Natural killer cell (primary cell): ENCODE data around the gene IFNLR1. TPM values are rescaled to one million over a fixed set of nuclear protein-coding genes. Genes with fewer than 3 reads are reported as not detected.

Experiments used
- ATAC-seq, 3 donors: fragments of 150-1000 bp in 2 of 3; fragments of 200-7000 bp in 1 of 3; cut with Tn5 transposase; 1 replicate in 1 of 3; 2 replicates in 2 of 3; pipeline ENCODE4 v1.10.0; 2021; ENCODE audit warnings: mild to moderate bottlenecking in 2 of 3, moderate library complexity in 2 of 3
- DNase-seq, 2 donors: peaks; one replicate each; pipeline versions ENCODE4 v3.0.0 to v3.0.0-alpha.2; 2013 to 2021; ENCODE audit warnings: mixed read lengths in 1 of 2
- H3K27ac ChIP-seq: one replicate; pipeline ENCODE4 v1.5.1; 2013; ENCODE audit warnings: mild to moderate bottlenecking, low read length
- H3K27me3 ChIP-seq: one replicate; pipeline ENCODE4 v1.6.1; 2013; ENCODE audit warnings: low read length; ENCODE audit not compliant: control insufficient read depth, insufficient read depth
- H3K36me3 ChIP-seq: one replicate; pipeline ENCODE4 v1.6.1; 2013; ENCODE audit warnings: low read length; ENCODE audit not compliant: control insufficient read depth, insufficient read depth
- H3K4me1 ChIP-seq: one replicate; pipeline ENCODE4 v1.6.1; 2013; ENCODE audit warnings: low read length; ENCODE audit not compliant: control insufficient read depth, insufficient read depth
- H3K4me3 ChIP-seq: one replicate; pipeline ENCODE4 v1.5.1; 2013; ENCODE audit warnings: low read length
- H3K9me3 ChIP-seq: one replicate; pipeline ENCODE4 v1.6.1; 2013; ENCODE audit warnings: low read length; ENCODE audit not compliant: control insufficient read depth, insufficient read depth
- H3K27ac Mint-ChIP-seq, 2 donors: one replicate each; pipeline ENCODE4 v1.8.0; 2022; ENCODE audit warnings: mild to moderate bottlenecking in 2 of 2, mixed read lengths in 2 of 2, moderate library complexity in 1 of 2
- H3K27me3 Mint-ChIP-seq, 2 donors: one replicate each; pipeline ENCODE4 v1.8.0; 2022; ENCODE audit warnings: low read depth in 2 of 2, mixed read lengths in 2 of 2
- H3K36me3 Mint-ChIP-seq: one replicate; pipeline ENCODE4 v1.8.0; 2022; ENCODE audit warnings: mixed read lengths
- H3K4me1 Mint-ChIP-seq, 2 donors: one replicate each; pipeline ENCODE4 v1.8.0; 2022; ENCODE audit warnings: mixed read lengths in 2 of 2
- H3K4me3 Mint-ChIP-seq: one replicate; pipeline ENCODE4 v1.8.0; 2022; ENCODE audit warnings: mild to moderate bottlenecking, moderate library complexity, mixed read lengths
- H3K9me3 Mint-ChIP-seq, 2 donors: one replicate each; pipeline ENCODE4 v1.8.0; 2022; ENCODE audit warnings: mixed read lengths in 2 of 2
- CTCF ChIP-seq: fragments of 200-600 bp; IDR thresholded peaks from one replicate; pipeline ENCODE4 v1.8.0; 2022; ENCODE audit warnings: antibody characterized with exemption
- WGBS: methylation state at CpG from one replicate; pipeline ENCODE4 v1.1.7; 2013; ENCODE audit warnings: missing lambda C conversion rate; ENCODE audit not compliant: insufficient coverage; 5-methylcytosine and 5-hydroxymethylcytosine counted together
- intact Hi-C: fragments of 100-400 bp; cut with micrococcal nuclease; formaldehyde crosslinking; loops from one replicate; pipeline ENCODE4 v1.14.2; 2022
- total RNA-seq, 4 donors: library from RNA; stranded (reverse); fragments of 120-200 nt in 1 of 4; gene quantifications; one replicate each; pipeline versions ENCODE4 v1.2.3 to v1.2.4, GENCODE V29; 2013 to 2022

IFNLR1 gene
- total RNA-seq, 3 donors from 2014 or later (not counting 1 experiment from before 2014, with no cell fraction given): 0.07 to 2.5 (median 0.19) TPM

- H3K4me3 Mint-ChIP-seq: no peak overlapping the region
- no peak for TF ChIP-seq CTCF
- no peaks in the 10 kb centered on the region for H3K36me3 Mint-ChIP-seq
- Histone ChIP-seq H3K4me3 (no peak overlapping the region), H3K27ac (no peak overlapping the region), H3K9me3 (no peaks in the 10 kb centered on the region), H3K4me1 (no peaks in the 10 kb centered on the region), H3K36me3 (no peaks in the 10 kb centered on the region), H3K27me3 (no peaks in the 10 kb centered on the region)
- intact Hi-C loops: no loop called here
- no peaks in the 10 kb centered on the region for H3K9me3 Mint-ChIP-seq
- WGBS: 83% methylated on average over 17 of the region's 17 CpGs
- peaks cover 0 to 13% of the 10 kb centered on the region in 2 donors for H3K27me3 Mint-ChIP-seq
- no peak for DNase-seq
- peaks cover 7 to 11% of the 10 kb centered on the region in 2 donors for H3K4me1 Mint-ChIP-seq
- ATAC-seq: no peak
- no peak overlapping the region for H3K27ac Mint-ChIP-seq
Measured at GRCh38 chr1:24140741-24141181, 46.3 kb downstream of the IFNLR1 start.

DNA sequence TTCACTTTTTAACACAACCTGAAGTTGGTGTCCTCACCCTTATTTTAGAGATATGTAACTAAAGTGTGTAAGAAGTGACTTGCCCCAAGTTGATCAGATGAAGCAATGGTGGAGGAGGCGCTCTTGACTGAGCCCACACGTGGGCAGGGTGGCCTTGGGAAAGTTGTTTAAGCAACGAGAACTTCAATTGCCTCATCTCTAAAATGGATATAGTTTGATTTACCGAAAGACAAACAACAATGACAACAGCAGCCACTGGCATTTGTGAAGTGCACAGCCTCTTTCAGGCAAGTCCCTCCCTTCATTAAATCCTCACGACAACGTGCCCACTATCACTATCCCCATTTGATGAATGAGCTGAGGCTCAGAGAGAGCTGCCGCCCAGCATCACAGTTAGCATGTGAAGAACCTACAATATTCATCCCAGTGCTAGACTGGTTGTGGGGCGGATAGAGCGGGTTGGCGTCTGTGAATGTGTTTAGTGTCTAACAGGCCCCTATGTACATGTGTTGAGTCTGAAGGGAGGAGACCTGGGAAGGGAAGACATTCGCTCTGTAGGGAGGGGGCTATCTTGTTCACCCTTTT lies 47.2 kb downstream of the IFNLR1 start:
- peaks cover 0 to 13% of the 10 kb centered on the region in 2 donors for H3K27me3 Mint-ChIP-seq
- peaks cover 7 to 11% of the 10 kb centered on the region in 2 donors for H3K4me1 Mint-ChIP-seq
- H3K9me3 Mint-ChIP-seq: no peaks in the 10 kb centered on the region
- no peak overlapping the region for H3K4me3 Mint-ChIP-seq
- 93% methylated on average over 11 of the region's 11 CpGs for WGBS
- Histone ChIP-seq H3K27me3 (no peaks in the 10 kb centered on the region), H3K36me3 (no peaks in the 10 kb centered on the region), H3K27ac (no peak overlapping the region), H3K9me3 (no peaks in the 10 kb centered on the region), H3K4me1 (no peaks in the 10 kb centered on the region), H3K4me3 (no peak overlapping the region)
- DNase-seq (no peak), ATAC-seq (no peak)
- H3K27ac Mint-ChIP-seq: no peak overlapping the region
- H3K36me3 Mint-ChIP-seq: no peaks in the 10 kb centered on the region
- no peak for TF ChIP-seq CTCF
- intact Hi-C loops: no loop called here

DNA sequence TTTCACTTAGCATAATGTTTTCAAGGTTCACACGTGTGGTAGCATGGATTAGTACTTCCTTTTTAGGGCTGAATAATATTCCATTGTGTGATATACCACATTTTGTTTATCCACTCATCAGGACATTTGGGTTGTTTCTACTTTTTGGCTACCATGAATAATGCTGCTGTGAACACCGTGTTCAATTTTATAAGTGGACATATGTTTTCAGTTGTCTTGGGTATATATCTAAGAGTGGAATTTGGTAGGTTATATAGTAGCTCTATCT lies 47.9 kb downstream of the IFNLR1 start:
- TF ChIP-seq CTCF: no peak
- no peaks in the 10 kb centered on the region for H3K9me3 ChIP-seq
- no peak overlapping the region for H3K27ac ChIP-seq
- 92% methylated on average over 1 of the region's 2 CpGs for WGBS
- H3K27me3 ChIP-seq: no peaks in the 10 kb centered on the region
- H3K4me1 ChIP-seq: no peaks in the 10 kb centered on the region
- no peak for ATAC-seq
- Mint-ChIP-seq H3K27ac (no peak overlapping the region), H3K27me3 (peaks cover under 1 to 8% of the 10 kb centered on the region in 2 donors), H3K4me3 (no peak overlapping the region), H3K4me1 (peaks cover 7 to 11% of the 10 kb centered on the region in 2 donors), H3K9me3 (no peaks in the 10 kb centered on the region), H3K36me3 (no peaks in the 10 kb centered on the region)
- no peak overlapping the region for H3K4me3 ChIP-seq
- DNase-seq: no peak
- intact Hi-C loops: no loop called here
- no peaks in the 10 kb centered on the region for H3K36me3 ChIP-seq
